GM18907 (cell line): ENCODE data around the gene TRIP12.
"Not testable (repeated sequence)": the region's sequence is repeated elsewhere in the genome, so short reads cannot be mapped to it uniquely, and the experiment has no call there.

ENCODE experiments used
- ATAC-seq: cut with Tn5 transposase; IDR thresholded peaks from one replicate; pipeline ENCODE4 v1.9.1; 2021; ENCODE audit warnings: mild to moderate bottlenecking, moderate library complexity; ENCODE audit not compliant: unreplicated experiment

TRIP12 gene

GRCh38 chr2:229725716-229726574 is 195.9 kb downstream of the TRIP12 start:
- ATAC-seq: no peak

GRCh38 chr2:229723192-229723591 is 198.6 kb downstream of the TRIP12 start:
- not testable (repeated sequence) for ATAC-seq

- no peak for ATAC-seq
These were observed 201.7 kb downstream of the TRIP12 start for GRCh38 chr2:229719926-229720647.

- ATAC-seq: no peak
These were observed 203.8 kb downstream of the TRIP12 start for GRCh38 chr2:229718057-229718456.

GRCh38 chr2:229715895-229716507 is 205.8 kb downstream of the TRIP12 start:
- no peak for ATAC-seq

- ATAC-seq: peak; percentile 45
These were observed 206.9 kb downstream of the TRIP12 start for GRCh38 chr2:229714736-229715541.

GRCh38 chr2:229714080-229714735 is 207.6 kb downstream of the TRIP12 start, which contains the start of gene DNER:
Gene DNER (minus strand): TSS chr2:229714555. CDS start chr2:229714423, 132 bp downstream.
- ATAC-seq: peak; percentile 82
